A549 (cell line): ENCODE data around the gene STOX2. TPM values are rescaled to one million over a fixed set of nuclear protein-coding genes. Genes with fewer than 3 reads are reported as not detected.

ENCODE experiments used
- ATAC-seq, 2 experiments: fragments of 200-7000 bp in 1 of 2; fragments of >200 bp in 1 of 2; cut with Nextera tagmentation in 1 of 2; cut with Tn5 transposase in 1 of 2; 3 replicates each; pipeline versions ENCODE4 v1.8.0 to v1.9.1; 2018 to 2020; ENCODE audit warnings: mild to moderate bottlenecking in 1 of 2, moderate library complexity in 1 of 2
- CTCF ChIA-PET: fragments of 300-600 bp; sonication (Branson Sonifier 250); formaldehyde crosslinking; extraction: SDS; loops from one replicate; lab custom pipeline; 2021; ENCODE audit warnings: antibody characterized with exemption, inconsistent platforms; lab: Yijun Ruan, JAX
- POLR2A ChIA-PET: fragments of 350-600 bp; formaldehyde crosslinking; extraction: SDS; loops from one replicate; lab custom pipeline; 2021; ENCODE audit warnings: antibody characterized with exemption, inconsistent platforms; lab: Yijun Ruan, JAX
- DNase-seq, 2 experiments: peaks; one replicate each; pipeline versions ENCODE4 v3.0.0 to v3.0.0-alpha.2; 2011 to 2016; ENCODE audit warnings: low read depth in 1 of 2, low spot score in 1 of 2
- FAIRE-seq: peaks from 2 replicates; lab custom pipeline; 2011; peaks lifted over from hg19 to GRCh38; lab: Jason Lieb, UNC
- H3K27ac ChIP-seq, 2 experiments: fragments of >200 bp; sonication (Bioruptor Twin); formaldehyde crosslinking; 3 replicates each; pipeline ENCODE4 v1.5.1; 2016 to 2017
- H3K4me1 ChIP-seq: fragments of >200 bp; sonication (Bioruptor Twin); formaldehyde crosslinking; 3 replicates; pipeline ENCODE4 v1.6.1; 2016
- H3K4me2 ChIP-seq: fragments of >200 bp; sonication (Bioruptor Twin); formaldehyde crosslinking; 3 replicates; pipeline ENCODE4 v1.6.1; 2016
- H3K4me3 ChIP-seq: fragments of >200 bp; sonication (Bioruptor Twin); formaldehyde crosslinking; 3 replicates; pipeline ENCODE4 v1.5.1; 2016
- H3K9me3 ChIP-seq: fragments of >200 bp; sonication (Bioruptor Twin); formaldehyde crosslinking; 3 replicates; pipeline ENCODE4 v1.6.1; 2016
- CBX2 ChIP-seq: fragments of 200-600 bp; sonication (generic); IDR thresholded peaks from 2 replicates; pipeline ENCODE4 v1.6.1; 2016; ENCODE audit warnings: low read depth, mild to moderate bottlenecking, borderline replicate concordance
- CEBPB ChIP-seq, 2 experiments: fragments of >200 bp in 1 of 2; sonication (Bioruptor Twin) in 1 of 2; formaldehyde crosslinking in 1 of 2; IDR thresholded peaks; 2 replicates each; pipeline ENCODE4 v1.6.1; 2012 to 2016
- CHD2 ChIP-seq: fragments of 150-350 bp; IDR thresholded peaks from 2 replicates; pipeline ENCODE4 v1.6.1; 2014; ENCODE audit warnings: low read length; ENCODE audit not compliant: partially characterized antibody
- CHD4 ChIP-seq: fragments of 200-600 bp; sonication (generic); IDR thresholded peaks from 2 replicates; pipeline ENCODE4 v1.6.1; 2016; ENCODE audit warnings: antibody characterized with exemption, mild to moderate bottlenecking, borderline replicate concordance
- E2F6 ChIP-seq: IDR thresholded peaks from 2 replicates; pipeline ENCODE4 v1.6.1; 2012; ENCODE audit warnings: low read depth, borderline replicate concordance
- EHF ChIP-seq: fragments of 250-450 bp; sonication (Bioruptor Pico); IDR thresholded peaks from 2 replicates; pipeline ENCODE4 v1.5.0; 2020; ENCODE audit warnings: mild to moderate bottlenecking
- ESRRA ChIP-seq: fragments of 150-350 bp; IDR thresholded peaks from 2 replicates; pipeline ENCODE4 v1.6.1; 2014; ENCODE audit warnings: mild to moderate bottlenecking, low read length, borderline replicate concordance
- FOSB ChIP-seq: fragments of 250-450 bp; sonication (Bioruptor Pico); IDR thresholded peaks from 2 replicates; pipeline ENCODE4 v1.5.0; 2020; ENCODE audit warnings: mild to moderate bottlenecking, moderate library complexity
- GATA3 ChIP-seq: IDR thresholded peaks from 2 replicates; pipeline ENCODE4 v1.6.1; 2012; ENCODE audit warnings: borderline replicate concordance
- HOXA7 ChIP-seq: fragments of 250-450 bp; sonication (Bioruptor Pico); IDR thresholded peaks from 2 replicates; pipeline ENCODE4 v1.5.0; 2020; ENCODE audit warnings: mild to moderate bottlenecking, moderate library complexity
- HOXB13 ChIP-seq: fragments of 250-450 bp; sonication (Bioruptor Pico); IDR thresholded peaks from 2 replicates; pipeline ENCODE4 v1.5.0; 2020; ENCODE audit warnings: low read depth, mild to moderate bottlenecking, moderate library complexity
- HOXB5 ChIP-seq: fragments of 250-450 bp; sonication (Bioruptor Pico); IDR thresholded peaks from 2 replicates; pipeline ENCODE4 v1.5.0; 2020; ENCODE audit warnings: mild to moderate bottlenecking, moderate library complexity
- JUN ChIP-seq, 2 experiments: fragments of >200 bp; sonication (Bioruptor Twin); formaldehyde crosslinking; IDR thresholded peaks; 2 replicates in 1 of 2; 3 replicates in 1 of 2; pipeline ENCODE4 v1.6.1; 2016 to 2017
- KDM1A ChIP-seq: fragments of 200-600 bp; sonication (generic); IDR thresholded peaks from 2 replicates; pipeline ENCODE4 v1.6.1; 2016; ENCODE audit warnings: low read depth, mild to moderate bottlenecking
- KDM5A ChIP-seq: fragments of 200-600 bp; sonication (generic); IDR thresholded peaks from 2 replicates; pipeline ENCODE4 v1.6.1; 2016; ENCODE audit warnings: antibody characterized with exemption, mild to moderate bottlenecking
- MAFK ChIP-seq: fragments of 450-650 bp; IDR thresholded peaks from 2 replicates; pipeline ENCODE4 v1.6.1; 2014; ENCODE audit not compliant: partially characterized antibody
- MAZ ChIP-seq: fragments of 150-350 bp; IDR thresholded peaks from 2 replicates; pipeline ENCODE4 v1.6.1; 2014; ENCODE audit warnings: antibody characterized with exemption, low read depth, low read length, borderline replicate concordance
- MYC ChIP-seq: IDR thresholded peaks from 2 replicates; pipeline ENCODE4 v1.6.1; 2012; ENCODE audit warnings: mild to moderate bottlenecking, inconsistent platforms, low read length, improper control_type of control experiment, borderline replicate concordance
- PHF8 ChIP-seq: fragments of 200-600 bp; sonication (generic); IDR thresholded peaks from 2 replicates; pipeline ENCODE4 v1.6.1; 2016; ENCODE audit warnings: low read depth, mild to moderate bottlenecking, antibody characterized with exemption, moderate library complexity, borderline replicate concordance
- POLR2A ChIP-seq: IDR thresholded peaks from 2 replicates; pipeline ENCODE4 v1.6.1; 2012; ENCODE audit warnings: mild to moderate bottlenecking, low read length
- RAD21 ChIP-seq, 2 experiments: fragments of >200 bp in 1 of 2; sonication (Bioruptor Twin) in 1 of 2; formaldehyde crosslinking in 1 of 2; IDR thresholded peaks in 1 of 2; conservative IDR thresholded peaks in 1 of 2; 2 replicates in 1 of 2; 3 replicates in 1 of 2; pipeline ENCODE4 v1.6.1; 2012 to 2018; ENCODE audit warnings: inconsistent platforms in 1 of 2
- RFX5 ChIP-seq: fragments of 450-650 bp; IDR thresholded peaks from 2 replicates; pipeline ENCODE4 v1.7.1; 2014; ENCODE audit warnings: antibody characterized with exemption, mild to moderate bottlenecking, moderate library complexity
- RNF2 ChIP-seq: fragments of 200-600 bp; sonication (generic); IDR thresholded peaks from 2 replicates; pipeline ENCODE4 v1.6.1; 2016; ENCODE audit warnings: low read depth, mild to moderate bottlenecking, antibody characterized with exemption, moderate library complexity, borderline replicate concordance
- SMC3 ChIP-seq: fragments of >200 bp; sonication (Bioruptor Twin); formaldehyde crosslinking; IDR thresholded peaks from 3 replicates; pipeline ENCODE4 v1.6.1; 2018; ENCODE audit warnings: inconsistent platforms
- SREBF2 ChIP-seq: fragments of 450-650 bp; IDR thresholded peaks from 2 replicates; pipeline ENCODE4 v1.6.1; 2014; ENCODE audit warnings: mild to moderate bottlenecking, moderate library complexity
- USF2 ChIP-seq: fragments of 450-650 bp; IDR thresholded peaks from 2 replicates; pipeline ENCODE4 v1.6.1; 2014; ENCODE audit warnings: antibody characterized with exemption
- ZFP36 ChIP-seq: fragments of 450-650 bp; IDR thresholded peaks from 2 replicates; pipeline ENCODE4 v1.6.1; 2014; ENCODE audit warnings: borderline replicate concordance; ENCODE audit not compliant: partially characterized antibody
- ZNF302 ChIP-seq: fragments of 250-450 bp; sonication (Bioruptor Pico); IDR thresholded peaks from 2 replicates; pipeline ENCODE4 v1.9.0; 2021; ENCODE audit warnings: inconsistent platforms, mild to moderate bottlenecking, moderate library complexity
- ZSCAN20 ChIP-seq: fragments of 250-450 bp; sonication (Bioruptor Pico); IDR thresholded peaks from 2 replicates; pipeline ENCODE4 v1.8.0; 2022; ENCODE audit warnings: mild to moderate bottlenecking, moderate library complexity
- WGBS: methylation state at CpG from one replicate; pipeline ENCODE4 v1.1.6; 2017; ENCODE audit errors: missing lambda C conversion rate; 5-methylcytosine and 5-hydroxymethylcytosine counted together
- polyA plus RNA-seq, 4 experiments: library from polyadenylated mRNA; depleted of rRNA in 3 of 4; stranded (reverse); fragments of >200 nt; fragmentation: RNase III in 1 of 4; extraction: RNeasy Plus Mini Kit Qiagen cat#74134 plus additional on column Dnase treatment in 1 of 4; gene quantifications; 2 replicates in 3 of 4; 3 replicates in 1 of 4; pipeline ENCODE4 v1.2.3, GENCODE V29; 2011 to 2017
- TF ChIP-seq, protein P1 (sequence below): fragments of >200 bp; sonication (Bioruptor Twin); formaldehyde crosslinking; IDR thresholded peaks from 3 replicates; pipeline ENCODE4 v1.5.1; 2016

Gene STOX2
- polyA plus RNA-seq, 2 of the 4 experiments (the other 2 are of a cell fraction) = 2.7 to 5.2 TPM

GRCh38 chr4:183967266-183967665, 62.2 kb downstream of the STOX2 start:
- ChIA-PET CTCF (no interaction called here), POLR2A (no interaction called here)
- ATAC-seq = no peak
- TF ChIP-seq HOXB5 (CRISPR knock-in tag) (no peak), CHD2 (no peak), KDM5A (no peak), JUN (IDR thresholded peaks at IDR 0.05) (no peak), MAFK (no peak), RAD21 (conservative IDR thresholded peaks at IDR 0.05 in 1 of 2, IDR thresholded peaks at IDR 0.05 in 1 of 2) (no peak), ESRRA (no peak), GATA3 (no peak), RNF2 (no peak), ZFP36 (no peak), HOXB13 (CRISPR knock-in tag) (no peak), CBX2 (no peak), CHD4 (no peak), ZSCAN20 (CRISPR knock-in tag) (no peak), MAZ (no peak), HOXA7 (no peak), KDM1A (no peak), EHF (CRISPR knock-in tag) (no peak), USF2 (no peak)
- TF ChIP-seq, protein P1, sequence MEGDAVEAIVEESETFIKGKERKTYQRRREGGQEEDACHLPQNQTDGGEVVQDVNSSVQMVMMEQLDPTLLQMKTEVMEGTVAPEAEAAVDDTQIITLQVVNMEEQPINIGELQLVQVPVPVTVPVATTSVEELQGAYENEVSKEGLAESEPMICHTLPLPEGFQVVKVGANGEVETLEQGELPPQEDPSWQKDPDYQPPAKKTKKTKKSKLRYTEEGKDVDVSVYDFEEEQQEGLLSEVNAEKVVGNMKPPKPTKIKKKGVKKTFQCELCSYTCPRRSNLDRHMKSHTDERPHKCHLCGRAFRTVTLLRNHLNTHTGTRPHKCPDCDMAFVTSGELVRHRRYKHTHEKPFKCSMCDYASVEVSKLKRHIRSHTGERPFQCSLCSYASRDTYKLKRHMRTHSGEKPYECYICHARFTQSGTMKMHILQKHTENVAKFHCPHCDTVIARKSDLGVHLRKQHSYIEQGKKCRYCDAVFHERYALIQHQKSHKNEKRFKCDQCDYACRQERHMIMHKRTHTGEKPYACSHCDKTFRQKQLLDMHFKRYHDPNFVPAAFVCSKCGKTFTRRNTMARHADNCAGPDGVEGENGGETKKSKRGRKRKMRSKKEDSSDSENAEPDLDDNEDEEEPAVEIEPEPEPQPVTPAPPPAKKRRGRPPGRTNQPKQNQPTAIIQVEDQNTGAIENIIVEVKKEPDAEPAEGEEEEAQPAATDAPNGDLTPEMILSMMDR = no peak
- DNase-seq = no peak
- Histone ChIP-seq H3K4me1 (no peaks in the 10 kb centered on the region), H3K4me3 (no peak overlapping the region), H3K9me3 (no peaks in the 10 kb centered on the region), H3K27ac (no peak overlapping the region), H3K4me2 (no peak overlapping the region)
- WGBS = 74% methylated on average over 10 of the region's 11 CpGs
- FAIRE-seq = no peak

GRCh38 chr4:183968502-183968901, 63.4 kb downstream of the STOX2 start:
- Histone ChIP-seq H3K4me1 (no peaks in the 10 kb centered on the region), H3K4me2 (no peak overlapping the region), H3K27ac (no peak overlapping the region), H3K9me3 (no peaks in the 10 kb centered on the region), H3K4me3 (no peak overlapping the region)
- FAIRE-seq = no peak
- 56% methylated on average over 4 of the region's 6 CpGs for WGBS
- no peak for DNase-seq
- CTCF ChIA-PET = no interaction called here
- POLR2A ChIA-PET = no interaction called here
- TF ChIP-seq EHF (CRISPR knock-in tag) = no peak
- TF ChIP-seq CBX2 = no peak
- no peak for TF ChIP-seq E2F6
- no peak for ATAC-seq

DNA sequence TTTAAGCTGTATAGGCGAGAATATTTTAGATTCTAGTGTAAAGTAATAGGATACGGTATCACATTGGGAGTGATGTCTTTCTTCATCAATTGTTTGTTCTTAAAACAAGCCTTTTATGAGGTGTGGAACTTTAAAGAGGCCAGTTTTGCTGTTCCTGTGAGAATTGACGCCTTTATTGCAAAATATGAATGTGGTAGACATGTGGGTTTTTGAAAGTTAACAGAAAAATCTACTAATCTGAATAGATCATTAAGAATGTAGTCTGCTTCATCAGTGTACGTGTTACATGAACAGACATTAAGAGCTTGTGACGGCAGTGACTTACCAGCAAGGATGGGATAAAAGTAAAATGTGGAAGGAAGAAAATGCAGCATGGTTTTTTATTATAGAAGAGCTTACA, 63.8 kb downstream of the STOX2 start:
- H3K27ac ChIP-seq = no peak overlapping the region
- no peak for ATAC-seq
- CTCF ChIA-PET = no interaction called here
- FAIRE-seq = no peak
- no peaks in the 10 kb centered on the region for H3K4me1 ChIP-seq
- no peak overlapping the region for H3K4me3 ChIP-seq
- no peak for DNase-seq
- no peak overlapping the region for H3K4me2 ChIP-seq
- POLR2A ChIA-PET = no interaction called here
- 65% methylated on average over 5 of the region's 5 CpGs for WGBS
- H3K9me3 ChIP-seq = 0 out of 3 replicates have a peak, but pooled peaks cover 2% of the 10 kb centered on the region
- TF ChIP-seq RNF2 (no peak), JUN (IDR thresholded peaks at IDR 0.05) (no peak), MAFK (no peak), FOSB (CRISPR knock-in tag) (no peak), PHF8 (no peak), MYC (no peak), ZNF302 (CRISPR knock-in tag) (no peak), RFX5 (no peak), GATA3 (no peak), POLR2A (no peak), MAZ (no peak), SREBF2 (no peak), ZSCAN20 (CRISPR knock-in tag) (no peak), CEBPB (IDR thresholded peaks at IDR 0.05) (no peak), SMC3 (no peak), ESRRA (no peak)
- TF ChIP-seq, protein P1 = no peak
